ENCODE results near the gene C19orf67.
"Not testable (repeated sequence)": the region's sequence is repeated elsewhere in the genome, so short reads cannot be mapped to it uniquely, and the experiment has no call there.

The C19orf67 gene

DNA sequence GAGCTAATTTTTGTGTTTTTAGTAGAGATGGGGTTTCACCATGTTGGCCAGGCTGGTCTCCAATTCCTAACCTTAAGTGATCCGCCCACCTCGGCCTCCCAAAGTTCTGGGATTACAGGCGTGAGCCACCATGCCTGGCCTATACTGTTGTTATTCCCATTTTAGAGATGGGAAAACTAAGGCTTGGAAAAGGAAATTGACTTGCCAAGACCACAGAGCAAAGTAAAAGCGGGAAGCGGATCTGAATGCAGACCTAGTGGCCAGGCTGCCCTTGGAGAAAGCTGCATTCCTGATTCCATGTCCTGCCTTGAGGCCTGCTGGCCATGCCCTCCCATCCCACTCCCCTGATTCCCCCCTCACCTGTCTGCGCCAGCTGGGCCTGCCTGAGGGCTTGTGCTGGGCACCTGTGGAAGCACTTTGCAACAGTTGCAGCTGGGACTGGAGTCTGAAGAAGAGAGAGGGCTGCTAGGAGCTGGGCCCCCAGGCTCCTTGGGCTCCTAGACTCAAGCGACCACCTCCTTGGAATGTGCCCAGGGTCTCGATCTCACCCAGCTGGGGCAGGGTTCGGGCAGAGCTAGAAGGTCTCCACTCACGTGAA is 29.4 kb downstream of the C19orf67 start:
- no peak for DNase-seq (ENCODE audit: low spot score)

DNA sequence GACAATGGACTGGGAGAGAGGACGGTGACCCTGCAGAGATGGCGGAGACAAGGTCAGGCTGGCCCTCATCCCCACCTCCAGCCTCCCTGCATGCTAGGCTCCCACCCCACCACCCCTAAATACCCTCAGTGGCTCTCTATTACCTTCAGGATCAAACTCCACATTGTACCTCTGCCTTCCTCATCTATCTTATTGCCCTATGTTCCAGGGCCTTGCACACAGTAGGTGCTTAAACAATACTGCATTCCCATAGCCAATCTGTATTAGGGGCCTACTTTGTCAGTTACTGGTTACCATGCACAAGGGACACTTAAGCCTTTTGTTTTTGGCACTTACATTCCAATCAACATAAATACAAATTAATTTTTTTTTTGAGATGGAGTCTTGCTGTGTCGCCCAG is 30.2 kb downstream of the C19orf67 start:
- no peak for DNase-seq (ENCODE audit: low spot score)

DNA sequence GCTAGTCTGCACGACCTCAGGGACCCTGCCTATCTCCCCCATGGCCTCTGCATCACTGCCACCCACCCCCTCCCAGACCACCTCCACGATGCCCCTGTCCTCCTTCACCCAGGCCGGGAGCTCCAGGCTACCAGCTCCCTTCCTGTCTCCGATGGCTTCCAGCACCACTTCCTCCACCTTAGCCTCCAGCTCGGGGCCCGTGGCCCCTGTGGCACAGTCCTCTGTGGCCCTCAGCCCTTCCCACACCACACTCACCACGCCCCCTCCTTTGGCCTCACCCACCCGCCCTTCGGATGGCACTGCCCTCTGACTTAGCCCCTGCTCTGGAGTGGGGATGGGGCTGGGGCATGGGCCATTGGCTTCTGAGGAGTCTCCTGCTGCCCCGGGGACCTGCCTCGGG is 30.9 kb downstream of the C19orf67 start:
- DNase-seq (ENCODE audit: low spot score) = no peak

DNA sequence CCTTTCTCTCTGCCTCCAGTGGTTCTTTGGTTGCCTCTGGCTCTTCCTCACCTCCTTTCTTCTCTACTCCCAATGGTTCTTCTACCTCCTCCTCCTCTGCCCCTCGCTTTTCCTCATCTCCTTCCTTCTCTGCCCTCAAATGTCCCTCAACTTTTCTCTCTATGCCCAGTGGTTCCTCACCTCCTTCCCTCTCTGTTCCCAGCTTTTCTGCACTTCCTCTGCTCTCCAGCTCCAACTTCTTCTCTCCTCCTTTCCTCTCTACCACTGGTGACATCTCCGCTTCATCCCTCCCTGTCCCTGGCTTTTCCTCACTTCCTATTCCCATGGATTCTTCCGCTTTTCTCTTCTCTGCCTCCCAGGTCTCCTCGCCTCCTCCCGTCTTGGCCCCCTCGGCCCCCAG is 31.5 kb downstream of the C19orf67 start:
- DNase-seq (ENCODE audit: low spot score) = no peak

DNA sequence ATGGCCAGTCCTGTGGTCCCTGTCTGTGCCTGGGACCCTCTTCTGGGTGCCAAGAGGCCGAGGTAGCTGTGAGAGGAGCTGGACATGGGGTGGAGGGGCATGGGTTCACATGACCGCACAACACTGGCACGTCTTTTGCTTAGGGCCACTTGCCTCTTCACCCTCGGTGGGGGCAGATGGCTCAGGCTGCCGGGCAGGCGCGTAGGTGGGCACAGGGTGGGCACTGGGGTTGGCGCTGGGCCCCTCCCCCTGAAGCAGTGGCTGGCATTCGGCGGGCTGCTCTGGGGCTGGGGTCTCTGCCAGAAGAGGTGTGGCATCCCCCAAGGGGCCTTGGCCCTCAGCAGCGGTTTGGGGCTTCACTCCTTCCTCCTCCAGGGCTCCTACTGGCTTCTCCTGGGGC is 32.1 kb downstream of the C19orf67 start:
- no peak for DNase-seq (ENCODE audit: low spot score)

DNA sequence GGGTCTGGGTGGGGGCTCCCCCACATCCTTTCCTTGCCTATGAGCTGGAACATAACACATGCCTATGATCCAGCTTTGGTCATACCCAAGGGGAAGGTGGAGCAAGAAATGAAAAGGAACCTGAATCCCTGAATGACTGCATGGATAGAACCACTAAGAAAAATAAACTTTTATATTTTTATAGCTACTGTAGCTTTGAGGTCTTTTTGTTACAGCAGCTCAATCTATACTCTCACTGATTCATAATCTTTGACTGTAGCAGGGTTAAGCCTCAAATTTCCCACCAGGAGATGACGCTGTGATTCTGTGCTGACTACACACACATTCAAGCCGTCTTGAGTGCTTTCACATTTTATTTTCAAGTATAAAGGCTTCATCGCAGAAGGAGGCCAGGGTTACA is 32.6 kb downstream of the C19orf67 start:
- no peak for DNase-seq (ENCODE audit: low spot score)

DNA sequence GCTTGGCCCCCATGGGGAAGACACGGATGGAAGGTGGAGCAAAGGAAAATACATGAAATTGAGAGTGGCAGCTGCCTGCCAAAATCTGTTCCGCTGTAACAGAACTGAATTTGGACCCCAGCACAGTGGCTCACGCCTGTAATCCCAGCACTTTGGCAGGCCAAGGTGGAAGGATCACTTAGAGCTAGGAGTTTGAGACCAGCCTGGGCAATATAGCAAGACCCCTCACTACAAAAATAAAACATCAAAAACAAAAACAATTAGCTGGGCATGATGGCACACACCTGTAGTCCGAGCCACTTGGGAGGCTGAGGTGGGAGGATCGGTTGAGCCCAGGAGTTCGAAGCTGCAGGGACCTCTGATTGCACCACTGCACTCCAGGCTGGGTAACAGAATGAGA is 33.1 kb downstream of the C19orf67 start:
- no peak for DNase-seq (ENCODE audit: low spot score)

DNA sequence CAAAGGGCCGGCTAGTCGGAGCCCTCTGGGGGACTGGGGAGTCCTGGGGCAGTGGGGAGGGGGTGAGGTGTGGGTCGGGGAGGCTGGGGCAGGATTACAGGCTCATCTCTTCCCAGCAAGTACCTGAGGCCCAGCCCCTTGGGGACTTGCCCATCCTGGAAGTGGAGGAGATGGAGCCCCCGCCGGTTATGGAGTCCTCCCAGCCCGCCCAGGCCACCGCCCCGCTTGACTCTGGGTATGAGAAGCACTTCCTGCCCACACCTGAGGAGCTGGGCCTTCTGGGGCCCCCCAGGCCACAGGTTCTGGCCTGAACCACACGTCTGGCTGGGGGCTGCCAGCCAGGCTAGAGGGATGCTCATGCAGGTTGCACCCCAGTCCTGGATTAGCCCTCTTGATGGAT is 33.6 kb downstream of the C19orf67 start:
- no peak for DNase-seq (ENCODE audit: low spot score)

DNA sequence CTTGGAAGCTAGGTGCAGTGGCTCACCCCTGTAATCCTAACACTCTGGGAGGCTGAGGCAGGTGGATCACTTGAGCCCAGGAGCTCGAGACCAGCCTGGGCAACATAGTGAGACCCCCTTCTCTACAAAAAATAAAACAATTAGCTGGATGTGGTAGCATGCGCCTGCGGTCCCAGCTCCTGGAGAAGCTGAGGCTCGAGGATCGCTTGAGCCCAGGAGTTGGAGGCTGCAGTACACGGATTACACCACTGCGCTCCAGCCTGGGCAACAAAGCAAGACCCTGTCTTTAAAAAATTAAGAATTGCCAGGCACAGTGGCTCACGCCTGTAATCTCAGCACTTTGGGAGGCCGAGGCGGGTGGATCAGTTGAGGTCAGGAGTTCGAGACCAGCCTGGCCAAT is 34.6 kb downstream of the C19orf67 start:
- DNase-seq (ENCODE audit: low spot score) = not testable (repeated sequence)

DNA sequence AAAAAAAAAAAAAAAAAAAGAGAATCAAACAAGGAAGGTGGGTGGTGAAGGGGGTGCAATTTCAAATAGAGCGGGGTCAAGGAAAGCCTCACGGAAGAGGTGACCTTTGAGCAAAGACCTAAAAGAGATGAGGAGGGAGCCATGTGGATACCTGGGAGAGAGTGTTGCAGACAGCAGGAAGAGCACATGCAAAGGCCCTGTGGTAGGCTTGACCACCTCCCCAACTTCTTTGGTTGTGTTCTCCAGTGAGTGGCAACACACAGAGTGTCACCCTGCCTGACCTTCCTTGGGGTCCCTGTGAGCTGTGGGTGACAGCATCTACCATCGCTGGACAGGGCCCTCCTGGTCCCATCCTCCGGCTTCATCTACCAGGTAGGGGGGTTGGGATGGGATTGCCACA is 35.1 kb downstream of the C19orf67 start:
- DNase-seq (ENCODE audit: low spot score) = no peak

DNA sequence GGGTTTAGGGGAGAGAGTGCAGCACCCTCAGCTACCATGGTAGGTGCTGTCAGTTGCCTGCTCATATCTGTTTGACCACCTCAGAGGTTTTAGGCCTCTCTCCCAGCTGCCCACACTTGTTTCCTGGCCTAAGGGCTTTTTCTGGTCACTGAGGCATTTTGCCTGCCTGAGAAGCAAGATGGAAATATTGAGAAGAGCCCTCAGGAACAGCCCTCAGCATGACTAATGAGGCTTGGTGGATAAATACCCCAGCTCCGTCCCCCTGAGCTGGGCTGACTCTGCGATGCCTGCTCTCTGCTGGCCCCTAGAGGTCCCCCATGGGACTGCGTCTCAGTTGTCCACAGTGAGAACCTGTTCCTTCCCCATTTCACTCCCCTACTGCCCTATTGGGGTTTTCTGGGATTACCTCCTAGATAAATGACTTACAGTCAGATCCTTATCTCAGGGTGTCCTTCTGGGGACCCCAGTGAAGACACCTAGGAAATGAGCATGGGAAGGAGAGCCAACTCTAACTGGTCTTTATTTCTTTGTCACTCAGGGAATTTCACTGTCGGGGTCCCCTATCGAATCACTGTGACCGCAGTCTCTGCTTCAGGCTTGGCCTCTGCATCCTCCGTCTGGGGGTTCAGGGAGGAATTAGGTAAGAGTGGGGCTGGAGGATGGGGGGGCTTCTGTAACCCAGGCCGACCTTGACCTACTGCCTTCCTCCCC is 37.0 kb downstream of the C19orf67 start:
- DNase-seq (ENCODE audit: low spot score) = peak; percentile 87

DNA sequence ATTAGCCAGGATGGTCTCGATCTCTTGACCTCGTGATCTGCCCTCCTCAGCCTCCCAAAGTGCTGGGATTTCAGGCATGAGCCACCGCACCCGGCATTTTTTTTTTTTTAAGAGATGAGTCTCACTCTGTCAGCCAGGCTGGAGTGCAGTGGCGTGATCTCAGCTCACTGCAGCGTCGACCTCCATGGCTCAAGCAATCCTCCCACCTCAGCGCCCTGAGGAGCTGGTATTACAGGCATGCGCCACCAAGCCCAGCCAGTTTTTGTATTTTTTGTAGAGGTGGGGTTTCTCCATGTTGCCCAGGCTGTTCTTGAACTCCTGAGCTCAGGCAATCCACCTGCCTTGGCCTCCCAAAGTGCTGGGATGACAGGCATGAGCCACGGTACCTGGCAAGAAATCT is 37.7 kb downstream of the C19orf67 start:
- DNase-seq (ENCODE audit: low spot score) = not testable (repeated sequence)

DNA sequence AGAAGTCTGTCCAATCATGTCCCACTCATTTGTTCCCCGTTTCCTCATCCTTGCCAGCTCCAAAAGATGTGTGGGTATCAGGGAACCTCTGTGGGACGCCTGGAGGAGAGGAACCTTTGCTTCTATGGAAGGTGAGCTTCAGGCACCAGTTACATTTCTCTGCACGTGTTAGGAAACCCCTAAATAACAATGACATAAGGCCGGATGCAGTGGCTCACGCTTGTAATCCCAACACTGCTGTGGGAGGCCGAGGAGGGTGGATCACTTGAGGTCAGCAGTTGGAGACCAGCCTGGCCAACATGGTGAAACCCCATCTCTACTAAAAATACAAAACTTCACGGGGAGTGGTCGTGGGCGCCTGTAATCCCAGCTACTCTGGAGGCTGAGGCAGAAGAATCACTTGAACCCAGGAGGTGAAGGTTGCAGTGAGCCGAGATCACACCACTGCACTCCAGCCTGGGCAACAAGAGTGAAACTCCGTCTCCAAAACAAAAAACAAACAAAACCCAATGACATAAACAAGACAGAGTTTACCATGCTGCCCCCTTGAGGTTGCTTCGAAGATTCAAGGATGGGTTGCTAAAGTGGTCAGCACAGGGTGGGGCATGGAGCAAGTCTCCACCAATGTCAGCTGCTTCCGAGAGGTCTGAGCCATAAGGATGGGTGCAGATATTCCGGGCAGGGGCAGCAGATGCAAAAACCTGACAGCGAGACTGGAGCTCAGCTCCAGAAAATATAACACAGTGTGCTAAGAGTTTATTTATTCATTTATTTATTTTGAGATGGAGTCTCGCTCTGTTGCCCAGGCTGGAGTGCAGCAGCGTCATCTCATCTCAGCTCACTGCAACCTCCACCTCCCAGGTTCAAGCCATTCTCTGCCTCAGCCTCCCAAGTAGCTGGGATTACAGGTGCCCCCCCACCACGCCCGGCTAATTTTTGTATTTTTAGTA is 42.6 kb downstream of the C19orf67 start:
- DNase-seq (ENCODE audit: low spot score) = not testable (repeated sequence)

DNA sequence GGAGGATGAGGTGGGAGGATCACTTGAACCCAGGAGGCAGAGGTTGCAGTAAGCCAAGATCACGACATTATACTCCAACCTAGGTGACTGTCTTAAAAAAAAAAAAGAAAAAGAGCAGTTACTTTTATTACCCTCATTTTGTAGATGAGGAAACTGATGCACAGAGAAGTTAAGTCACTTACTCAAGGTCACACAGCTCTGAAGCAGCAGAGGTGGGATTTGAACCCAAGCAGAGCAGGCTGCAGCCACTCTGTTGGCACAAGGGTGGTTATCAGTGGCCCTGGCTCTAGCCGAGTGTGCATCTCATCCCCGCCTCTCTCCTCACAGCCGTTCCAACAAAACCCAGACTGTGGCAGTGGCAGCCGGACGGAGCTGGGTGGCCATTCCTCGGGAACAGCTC is 46.4 kb downstream of the C19orf67 start:
- no peak for DNase-seq (ENCODE audit: low spot score)

DNA sequence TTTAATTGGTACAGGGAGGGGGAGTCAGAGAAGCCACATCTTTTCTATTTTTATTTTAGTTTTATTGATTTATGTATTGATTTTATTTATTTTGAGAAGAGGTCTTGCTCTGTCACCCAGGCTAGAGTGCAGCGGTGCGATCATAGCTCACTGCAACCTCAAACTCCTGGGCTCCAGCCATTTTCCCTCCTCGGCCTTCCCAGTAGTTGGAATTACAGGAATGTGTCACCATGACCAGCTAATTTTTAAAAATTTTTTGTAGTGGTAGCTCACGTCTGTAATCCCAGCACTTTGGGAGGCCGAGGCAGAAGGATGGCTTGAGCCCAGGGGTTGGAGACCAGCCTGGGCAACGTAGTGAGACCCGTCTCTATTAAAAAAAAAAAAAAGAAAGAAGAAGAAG is 49.9 kb downstream of the C19orf67 start:
- DNase-seq (ENCODE audit: low spot score) = no peak

DNA sequence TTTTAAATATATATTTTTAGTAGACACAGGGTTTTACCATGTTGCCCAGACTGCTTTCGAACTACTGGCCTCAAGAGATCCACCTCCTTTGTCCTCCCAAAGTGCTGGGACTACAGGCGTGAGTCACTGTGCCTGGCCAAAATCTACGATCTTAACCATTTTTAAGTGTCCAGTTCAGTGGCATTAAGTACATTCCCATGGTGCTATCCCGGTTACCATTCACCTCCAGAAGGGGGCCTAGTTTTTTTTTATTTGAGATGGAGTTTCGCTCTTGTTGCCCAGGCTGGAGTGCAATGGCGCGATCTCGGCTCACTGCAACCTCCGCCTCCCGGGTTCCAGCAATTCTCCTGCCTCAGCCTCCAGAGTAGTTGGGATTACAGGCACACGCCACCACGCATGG is 50.4 kb downstream of the C19orf67 start:
- DNase-seq (ENCODE audit: low spot score) = not testable (repeated sequence)

DNA sequence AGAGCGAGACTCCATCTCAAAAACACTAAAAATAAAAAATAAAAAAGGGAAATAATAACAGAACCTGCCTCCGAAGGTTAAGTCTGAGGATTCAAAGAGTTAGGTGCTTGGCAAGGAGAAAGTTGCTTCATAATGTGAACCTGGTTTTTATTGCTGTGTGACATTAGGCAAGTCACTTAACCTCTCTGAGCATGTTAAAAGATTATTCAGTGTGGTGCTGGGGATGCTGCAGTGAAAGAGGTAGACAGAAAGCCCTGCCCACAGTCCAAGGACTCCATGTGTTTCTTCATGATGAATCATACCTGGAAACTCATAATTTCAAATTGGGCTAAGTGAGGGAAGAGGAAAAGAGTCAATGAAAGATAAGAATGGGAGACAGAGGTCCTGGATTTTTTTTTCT is 51.6 kb downstream of the C19orf67 start:
- no peak for DNase-seq (ENCODE audit: low spot score)

DNA sequence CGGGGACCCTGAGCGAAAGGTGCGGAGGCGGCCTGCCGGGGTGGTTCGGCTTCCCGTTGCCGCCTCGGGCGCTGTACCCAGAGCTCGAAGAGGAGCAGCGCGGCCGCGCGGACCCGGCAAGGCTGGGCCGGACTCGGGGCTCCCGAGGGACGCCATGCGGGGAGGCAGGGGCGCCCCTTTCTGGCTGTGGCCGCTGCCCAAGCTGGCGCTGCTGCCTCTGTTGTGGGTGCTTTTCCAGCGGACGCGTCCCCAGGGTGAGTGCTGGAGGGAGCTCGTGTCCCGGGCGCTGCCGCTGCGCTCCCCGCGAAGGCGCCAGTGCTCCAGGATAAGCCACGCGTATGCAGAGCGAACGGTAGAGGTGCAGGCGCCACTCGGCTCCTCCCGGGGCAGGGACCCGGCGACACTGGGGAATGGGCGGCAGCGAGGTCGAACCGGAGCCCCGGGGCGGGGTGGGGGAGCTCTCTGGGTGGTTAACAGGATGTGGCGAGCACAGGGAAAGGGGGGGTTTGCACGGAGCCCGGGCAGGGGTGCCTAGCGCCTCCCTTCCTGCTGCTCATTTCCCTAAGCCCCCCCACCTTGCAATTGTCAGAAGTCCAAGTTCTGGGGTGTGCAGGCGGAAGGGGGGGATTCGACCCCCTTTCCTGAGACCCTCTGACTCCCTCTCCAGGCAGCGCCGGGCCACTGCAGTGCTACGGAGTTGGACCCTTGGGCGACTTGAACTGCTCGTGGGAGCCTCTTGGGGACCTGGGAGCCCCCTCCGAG is 53.7 kb downstream of the C19orf67 start, which contains the start of gene IL27RA:
TSS of gene IL27RA (plus strand) at position 44 of the 762 bp plus-strand sequence. CDS start at position 155, 111 bp downstream.
- DNase-seq (ENCODE audit: low spot score) = peak; percentile 80
